HFF-Myc (cell line): ENCODE measurements around the gene ZNF541.

Experiments used
- DNase-seq: peaks from one replicate; pipeline ENCODE4 v3.0.0-alpha.2; 2011; ENCODE audit warnings: low read depth; ENCODE audit errors: extremely low read depth
- H3K4me3 ChIP-seq: replicated peaks from 2 replicates; pipeline ENCODE4 v1.5.1; 2011; ENCODE audit warnings: low read depth, mild to moderate bottlenecking, control low read depth, low read length
- TF ChIP-seq, protein P1 (sequence below): IDR thresholded peaks from 2 replicates; pipeline ENCODE4 v1.5.1; 2012; ENCODE audit warnings: mild to moderate bottlenecking, low read depth, low read length, control low read depth; ENCODE audit errors: missing control alignments

ZNF541 gene

DNA sequence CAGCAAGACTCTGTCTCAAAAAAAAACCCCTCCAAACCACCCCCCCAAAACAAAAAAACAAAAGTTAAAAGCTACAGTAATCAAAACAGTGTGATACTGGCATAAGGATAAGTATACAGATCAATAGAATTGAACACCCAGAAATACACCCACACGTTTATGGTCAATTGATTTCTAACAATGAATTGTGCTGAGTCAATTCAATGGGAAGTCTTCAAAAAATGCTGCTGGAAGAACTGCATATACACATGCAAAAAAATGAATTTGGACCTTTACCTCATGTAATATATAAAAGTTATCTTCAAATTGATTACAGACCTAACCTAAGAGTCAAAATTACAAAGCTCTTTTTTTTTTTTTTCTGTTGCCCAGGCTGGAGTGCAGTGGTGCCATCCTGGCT lies 38.3 kb downstream of the ZNF541 start:
- DNase-seq = no peak
- no peak overlapping the region for H3K4me3 ChIP-seq
- TF ChIP-seq, protein P1, sequence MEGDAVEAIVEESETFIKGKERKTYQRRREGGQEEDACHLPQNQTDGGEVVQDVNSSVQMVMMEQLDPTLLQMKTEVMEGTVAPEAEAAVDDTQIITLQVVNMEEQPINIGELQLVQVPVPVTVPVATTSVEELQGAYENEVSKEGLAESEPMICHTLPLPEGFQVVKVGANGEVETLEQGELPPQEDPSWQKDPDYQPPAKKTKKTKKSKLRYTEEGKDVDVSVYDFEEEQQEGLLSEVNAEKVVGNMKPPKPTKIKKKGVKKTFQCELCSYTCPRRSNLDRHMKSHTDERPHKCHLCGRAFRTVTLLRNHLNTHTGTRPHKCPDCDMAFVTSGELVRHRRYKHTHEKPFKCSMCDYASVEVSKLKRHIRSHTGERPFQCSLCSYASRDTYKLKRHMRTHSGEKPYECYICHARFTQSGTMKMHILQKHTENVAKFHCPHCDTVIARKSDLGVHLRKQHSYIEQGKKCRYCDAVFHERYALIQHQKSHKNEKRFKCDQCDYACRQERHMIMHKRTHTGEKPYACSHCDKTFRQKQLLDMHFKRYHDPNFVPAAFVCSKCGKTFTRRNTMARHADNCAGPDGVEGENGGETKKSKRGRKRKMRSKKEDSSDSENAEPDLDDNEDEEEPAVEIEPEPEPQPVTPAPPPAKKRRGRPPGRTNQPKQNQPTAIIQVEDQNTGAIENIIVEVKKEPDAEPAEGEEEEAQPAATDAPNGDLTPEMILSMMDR = no peak

DNA sequence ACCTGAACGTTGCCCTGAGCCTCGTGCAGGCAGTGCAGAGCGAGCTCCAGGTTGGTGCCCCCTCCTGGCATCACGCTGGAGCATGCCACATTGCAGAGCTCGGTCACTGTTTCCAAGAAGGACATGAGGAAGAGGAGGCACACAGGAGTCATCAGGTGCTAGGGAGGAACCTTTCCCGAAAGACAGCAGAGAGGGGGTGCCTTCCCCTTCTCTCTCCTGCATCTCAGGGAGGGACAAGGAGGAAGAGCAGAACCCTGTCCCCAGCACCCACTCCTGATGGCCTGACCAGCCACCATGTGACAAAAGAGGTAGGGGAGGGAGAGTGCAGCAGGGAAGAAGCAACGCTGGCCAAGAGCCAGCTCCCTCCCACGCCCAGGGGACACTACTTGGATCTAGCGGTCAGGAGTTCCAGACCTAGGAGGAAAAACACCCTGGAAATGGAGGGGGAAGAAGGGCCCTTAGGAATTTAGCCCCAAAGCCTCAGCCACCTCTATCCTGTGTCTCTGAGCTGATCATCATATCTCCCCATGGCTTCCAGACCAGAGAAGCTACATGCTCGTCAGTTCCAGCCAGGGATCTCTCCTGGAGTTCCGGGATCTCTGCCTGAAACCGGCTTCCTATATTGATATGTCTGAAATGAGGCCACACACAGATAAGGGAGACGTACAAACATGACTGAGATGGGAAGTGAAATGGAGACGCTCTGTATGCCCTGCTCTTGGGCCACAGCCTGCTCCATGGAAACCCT lies 41.1 kb downstream of the ZNF541 start:
- H3K4me3 ChIP-seq = no peak overlapping the region
- TF ChIP-seq, protein P1 = no peak
- DNase-seq = no peak

DNA sequence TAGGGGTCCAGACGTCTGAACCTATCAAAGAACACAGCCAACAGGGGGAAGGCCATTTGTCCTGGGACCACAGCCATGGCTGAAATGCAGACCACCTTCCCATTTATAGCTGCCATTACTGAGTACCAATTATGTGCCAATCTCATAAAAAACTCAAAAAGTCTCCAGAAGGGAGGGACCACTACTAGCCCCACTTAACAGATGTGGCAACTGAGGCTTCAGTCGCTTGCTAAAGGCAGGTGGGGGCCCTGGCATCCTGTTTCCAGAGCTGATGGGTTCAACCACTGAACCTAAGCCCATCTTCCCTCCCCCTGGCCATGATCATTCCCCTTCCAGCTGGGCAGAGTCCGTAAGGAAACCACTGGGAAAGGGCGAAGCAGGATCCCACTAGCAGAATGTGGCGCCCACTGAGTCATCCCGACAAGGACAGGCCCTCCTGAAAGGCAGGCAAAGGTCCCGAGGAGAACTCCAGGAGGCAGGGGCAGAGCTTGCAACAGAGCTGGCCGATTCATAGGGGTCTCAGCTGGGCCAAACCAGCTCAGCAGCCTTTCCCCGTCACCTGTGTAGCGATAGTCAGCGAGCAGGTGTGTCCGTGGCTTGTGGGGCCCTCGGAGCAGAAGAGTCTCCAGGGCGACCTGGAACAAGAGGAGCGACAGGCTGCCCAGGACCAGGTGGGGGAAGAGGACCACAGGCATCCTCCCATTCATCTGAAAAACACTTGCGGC lies 43.8 kb downstream of the ZNF541 start:
- TF ChIP-seq, protein P1 = no peak
- DNase-seq = no peak

DNA sequence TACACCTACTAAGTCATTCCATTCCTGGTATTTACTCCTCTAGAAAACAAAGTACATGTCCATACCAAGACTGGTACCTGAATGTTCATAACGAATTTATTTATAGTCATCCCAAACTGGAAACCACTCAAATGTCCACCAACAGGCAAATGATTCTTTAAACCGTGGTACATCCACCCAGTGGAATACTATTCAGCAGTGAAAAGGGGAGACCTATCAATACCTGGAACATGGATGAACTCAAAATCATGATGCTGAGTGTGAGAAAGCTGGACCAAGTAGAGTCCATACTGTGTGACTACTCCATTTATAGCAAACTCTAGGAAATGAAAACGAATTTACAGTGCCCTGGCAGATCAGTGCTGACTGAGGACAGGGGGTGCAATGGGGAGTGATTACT lies 46.1 kb downstream of the ZNF541 start:
- no peak for DNase-seq
- TF ChIP-seq, protein P1 = no peak
- no peak overlapping the region for H3K4me3 ChIP-seq

More for the DNA sequence above, 43.8 kb downstream of the ZNF541 start:
- H3K4me3 ChIP-seq = no peak overlapping the region

DNA sequence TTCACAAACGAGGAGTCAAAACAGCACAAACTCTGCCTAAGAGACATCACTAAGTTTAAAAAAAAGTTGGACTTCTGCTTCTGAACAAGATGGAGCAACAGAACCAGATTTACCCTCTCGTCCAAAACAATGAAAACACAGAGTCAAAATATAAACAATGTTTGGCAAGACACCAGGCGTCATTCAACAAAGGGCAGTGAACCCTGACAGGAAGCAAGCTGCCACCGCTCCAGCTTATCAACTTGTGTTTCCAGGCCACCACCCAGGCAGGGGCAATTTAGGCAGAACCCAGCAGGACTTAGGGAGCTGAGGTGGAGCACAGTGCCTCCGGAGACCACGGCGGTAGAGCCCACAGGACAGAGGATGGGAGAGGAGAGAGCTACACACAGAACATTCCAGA lies 49.5 kb downstream of the ZNF541 start:
- no peak overlapping the region for H3K4me3 ChIP-seq
- TF ChIP-seq, protein P1 = no peak
- DNase-seq = no peak
